ENCODE measurements around the gene CCDC181. TPM values are rescaled to one million over a fixed set of nuclear protein-coding genes. Genes with fewer than 3 reads are reported as not detected.

Gene CCDC181
- total RNA-seq, 2 donors from 2014 or later, result 0.51 to 0.95 TPM

DNA sequence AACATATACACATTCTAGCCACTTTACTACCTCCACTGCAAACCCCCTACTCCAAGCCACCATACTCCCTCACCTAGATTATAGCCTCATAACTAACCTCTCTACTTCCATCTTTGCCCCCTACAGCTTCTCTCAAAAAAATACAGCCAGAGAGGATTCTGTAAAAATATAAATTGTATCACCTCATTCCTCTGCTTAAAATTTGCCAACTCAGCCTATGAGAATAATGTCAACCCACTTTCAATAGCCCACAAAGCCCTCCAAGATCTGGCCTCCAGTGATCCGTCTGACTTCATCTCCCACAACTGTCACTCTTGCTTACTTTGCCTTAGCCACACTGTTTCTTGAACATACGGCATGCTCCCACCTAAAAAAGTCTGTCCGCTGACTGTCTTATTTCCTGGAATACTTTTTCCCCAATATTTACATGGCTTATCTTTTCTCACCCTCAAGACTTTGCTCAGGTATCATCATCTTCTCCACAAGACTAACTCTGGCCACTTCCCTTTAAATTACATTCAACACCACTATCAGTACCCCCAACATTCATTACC is 81.2 kb downstream of the CCDC181 start:
- intact Hi-C loops (cut with DNase I), result loop anchor here (5.0 to 10.0 kb wide), 2 partner anchors 744 to 751 kb away; no protein-coding TSS in a partner anchor

DNA sequence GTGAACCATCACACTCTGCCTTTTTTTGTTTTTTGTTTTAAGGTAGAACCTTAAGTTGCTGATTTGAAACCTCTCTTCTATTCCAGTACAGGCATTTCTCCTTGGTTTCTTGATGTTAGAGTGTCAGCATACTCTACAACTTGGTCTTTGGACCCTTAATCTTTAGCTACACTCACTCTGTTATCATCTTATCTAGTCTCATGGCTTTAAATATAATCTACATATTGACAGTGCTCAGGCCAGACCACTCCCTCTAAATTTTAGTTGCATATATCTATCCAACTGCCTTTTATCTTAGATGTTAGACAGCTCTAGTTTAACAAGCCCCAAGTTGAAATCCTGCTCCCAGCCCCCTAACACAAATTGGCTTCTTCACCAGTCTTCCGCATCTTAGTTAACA is 81.8 kb downstream of the CCDC181 start:
- intact Hi-C loops (cut with DNase I), result loop anchor here (5.0 to 10.0 kb wide), 2 partner anchors 743 to 751 kb away; no protein-coding TSS in a partner anchor
- no peak for DNase-seq (ENCODE audit: low spot score)

More for the DNA sequence above, 81.2 kb downstream of the CCDC181 start:
- DNase-seq (ENCODE audit: low spot score), result no peak

Other genes starting within 250 kb of the CCDC181 start
- gene NME7, start 59.7 kb downstream of the CCDC181 start, total RNA-seq, result 10 to 100 TPM; 13.6 to 14.2 TPM
- 10 to 100 TPM; 27.5 to 28.5 TPM for gene BLZF1, start 59.3 kb downstream of the CCDC181 start, total RNA-seq
- 10 to 100 TPM; 22.1 to 40.6 TPM for gene SLC19A2, start 58.5 kb upstream of the CCDC181 start, total RNA-seq
- 1 to 10 TPM in 1 of 2 donors, under 1 TPM in 1; 1.00 to 2.5 TPM for gene F5, start 159.0 kb upstream of the CCDC181 start, total RNA-seq
- gene SELP, start 202.7 kb upstream of the CCDC181 start, total RNA-seq, result 10 to 100 TPM; 14.2 to 23.8 TPM